ENCODE measurements around the gene DMWD. TPM values are rescaled to one million over a fixed set of nuclear protein-coding genes. Genes with fewer than 3 reads are reported as not detected.

The DMWD gene
- total and polyA plus RNA-seq, 2 of the 13 experiments (the other 11 are each of a cell fraction or from before 2014, with no cell fraction given), result 10.3 to 14.9 TPM

GRCh38 chr19:45780448-45781213, 12.0 kb downstream of the DMWD start (continued):
- TF ChIP-seq ZHX1 (CRISPR knock-in tag; IDR thresholded peaks at IDR 0.05; ENCODE audit: low read depth) (no peak), PITX1 (CRISPR knock-in tag; IDR thresholded peaks at IDR 0.05) (no peak), REL (CRISPR knock-in tag; conservative IDR thresholded peaks at IDR 0.05) (no peak), ZBTB14 (CRISPR knock-in tag; IDR thresholded peaks at IDR 0.05) (no peak), MBD4 (IDR thresholded peaks at IDR 0.05; ENCODE audit: borderline replicate concordance, low read length) (no peak), ZBTB4 (CRISPR knock-in tag; IDR thresholded peaks at IDR 0.05; ENCODE audit: borderline replicate concordance) (no peak), ZNF101 (CRISPR knock-in tag; IDR thresholded peaks at IDR 0.05; ENCODE audit: borderline replicate concordance, low read depth) (no peak), NFYC (CRISPR knock-in tag; IDR thresholded peaks at IDR 0.05) (no peak), ATF7-NPFF (CRISPR knock-in tag; IDR thresholded peaks at IDR 0.05; ENCODE audit: low read depth) (no peak), EHMT2 (IDR thresholded peaks at IDR 0.05; ENCODE audit: borderline replicate concordance, low read depth, low read length) (no peak), ZNF138 (CRISPR knock-in tag; IDR thresholded peaks at IDR 0.05; ENCODE audit: low read depth) (no peak), ZNF292 (CRISPR knock-in tag; IDR thresholded peaks at IDR 0.05; ENCODE audit: borderline replicate concordance, low read depth) (no peak), MTA1 (CRISPR knock-in tag; IDR thresholded peaks at IDR 0.05; ENCODE audit: borderline replicate concordance) (no peak), KDM6A (CRISPR knock-in tag; IDR thresholded peaks at IDR 0.05; ENCODE audit: low read depth) (no peak), SMARCC2 (IDR thresholded peaks at IDR 0.05) (no peak), TRIM24 (CRISPR knock-in tag; IDR thresholded peaks at IDR 0.05) (no peak), SNAI1 (CRISPR knock-in tag; IDR thresholded peaks at IDR 0.05; ENCODE audit: borderline replicate concordance) (no peak), TARDBP (CRISPR knock-in tag; IDR thresholded peaks at IDR 0.05) (no peak), IKZF5 (CRISPR knock-in tag; IDR thresholded peaks at IDR 0.05) (no peak), KDM3A (CRISPR knock-in tag; IDR thresholded peaks at IDR 0.05; ENCODE audit: low read depth) (no peak)
